Activated CD4-positive, alpha-beta T cell treated with anti-CD3 and anti-CD28 coated beads for 48 hours (primary cell): ENCODE measurements around the gene CCDC152.

Experiments used
- DNase-seq: peaks from one replicate; pipeline ENCODE4 v3.0.0-alpha.2; 2020

CCDC152 gene

GRCh38 chr5:42784132-42784531, 27.5 kb downstream of the CCDC152 start:
- DNase-seq = no peak

GRCh38 chr5:42785756-42786155, 29.1 kb downstream of the CCDC152 start:
- no peak for DNase-seq

GRCh38 chr5:42787073-42787472, 30.5 kb downstream of the CCDC152 start:
- no peak for DNase-seq

- DNase-seq = no peak
These were observed 31.2 kb downstream of the CCDC152 start for GRCh38 chr5:42787845-42788244.

GRCh38 chr5:42791151-42791550, 34.5 kb downstream of the CCDC152 start:
- no peak for DNase-seq

GRCh38 chr5:42798284-42799240, 41.9 kb downstream of the CCDC152 start:
- no peak for DNase-seq

- DNase-seq = no peak
These were observed 42.6 kb downstream of the CCDC152 start for GRCh38 chr5:42799241-42799608.

- DNase-seq = no peak
These were observed 43.1 kb downstream of the CCDC152 start for GRCh38 chr5:42799668-42800114.

- DNase-seq = no peak
These were observed 44.2 kb downstream of the CCDC152 start for GRCh38 chr5:42800748-42801330.

- DNase-seq = no peak
These were observed 45.0 kb downstream of the CCDC152 start for GRCh38 chr5:42801516-42802166.

- no peak for DNase-seq
These were observed 48.2 kb downstream of the CCDC152 start for GRCh38 chr5:42804717-42805339.

- DNase-seq = no peak
These were observed 49.5 kb downstream of the CCDC152 start for GRCh38 chr5:42806004-42806700.

- DNase-seq = no peak
These were observed 50.2 kb downstream of the CCDC152 start for GRCh38 chr5:42806701-42807262.

- no peak for DNase-seq
These were observed 51.3 kb downstream of the CCDC152 start for GRCh38 chr5:42807722-42808447.

- DNase-seq = no peak
These were observed 52.4 kb downstream of the CCDC152 start for GRCh38 chr5:42808888-42809611.

GRCh38 chr5:42810834-42811590, 54.4 kb downstream of the CCDC152 start:
- DNase-seq = no peak

- DNase-seq = no peak
These were observed 55.2 kb downstream of the CCDC152 start, which contains the start of gene SELENOP for GRCh38 chr5:42811591-42812446. TSS of gene SELENOP (minus strand) at chr5:42811892. CDS start at chr5:42808353, 3,539 bp downstream.

GRCh38 chr5:42812620-42813019, 56.0 kb downstream of the CCDC152 start:
- no peak for DNase-seq

- DNase-seq = no peak
These were observed 56.9 kb downstream of the CCDC152 start for GRCh38 chr5:42813533-42813932.
